ENCODE data around the gene AFF3.

DNA sequence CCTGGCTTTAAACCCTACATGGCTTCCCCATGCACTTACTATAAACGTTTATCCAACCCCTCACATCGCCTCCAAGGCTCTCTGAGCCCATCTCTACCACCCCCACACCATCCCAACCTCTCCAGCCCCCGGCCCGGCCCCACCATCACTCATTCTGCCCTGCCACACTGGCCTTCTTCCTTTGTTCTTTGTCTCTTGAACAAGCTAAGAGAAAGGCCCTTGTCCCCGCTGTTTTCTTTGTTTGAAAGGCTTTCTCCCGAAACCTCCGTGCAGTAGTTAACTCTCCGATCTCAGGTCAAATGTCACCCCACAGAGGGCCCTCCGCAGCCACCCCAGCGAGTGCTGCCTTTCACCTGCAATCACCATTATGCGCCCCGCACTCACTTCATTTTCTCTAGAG lies 100.4 kb downstream of the AFF3 start:
- TF ChIP-seq CHD4 (IDR thresholded peaks at IDR 0.05): no peak
- TF ChIP-seq CHD2 (IDR thresholded peaks at IDR 0.05; ENCODE audit: borderline replicate concordance, low read depth, low read length): no peak
- no peak for TF ChIP-seq ZZZ3 (IDR thresholded peaks at IDR 0.05; ENCODE audit: control insufficient read depth, insufficient read length, low read depth)
- TF ChIP-seq, protein P1, sequence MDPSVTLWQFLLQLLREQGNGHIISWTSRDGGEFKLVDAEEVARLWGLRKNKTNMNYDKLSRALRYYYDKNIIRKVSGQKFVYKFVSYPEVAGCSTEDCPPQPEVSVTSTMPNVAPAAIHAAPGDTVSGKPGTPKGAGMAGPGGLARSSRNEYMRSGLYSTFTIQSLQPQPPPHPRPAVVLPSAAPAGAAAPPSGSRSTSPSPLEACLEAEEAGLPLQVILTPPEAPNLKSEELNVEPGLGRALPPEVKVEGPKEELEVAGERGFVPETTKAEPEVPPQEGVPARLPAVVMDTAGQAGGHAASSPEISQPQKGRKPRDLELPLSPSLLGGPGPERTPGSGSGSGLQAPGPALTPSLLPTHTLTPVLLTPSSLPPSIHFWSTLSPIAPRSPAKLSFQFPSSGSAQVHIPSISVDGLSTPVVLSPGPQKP (IDR thresholded peaks at IDR 0.05; ENCODE audit: low read depth, low read length): no peak
- TF ChIP-seq, protein P2, sequence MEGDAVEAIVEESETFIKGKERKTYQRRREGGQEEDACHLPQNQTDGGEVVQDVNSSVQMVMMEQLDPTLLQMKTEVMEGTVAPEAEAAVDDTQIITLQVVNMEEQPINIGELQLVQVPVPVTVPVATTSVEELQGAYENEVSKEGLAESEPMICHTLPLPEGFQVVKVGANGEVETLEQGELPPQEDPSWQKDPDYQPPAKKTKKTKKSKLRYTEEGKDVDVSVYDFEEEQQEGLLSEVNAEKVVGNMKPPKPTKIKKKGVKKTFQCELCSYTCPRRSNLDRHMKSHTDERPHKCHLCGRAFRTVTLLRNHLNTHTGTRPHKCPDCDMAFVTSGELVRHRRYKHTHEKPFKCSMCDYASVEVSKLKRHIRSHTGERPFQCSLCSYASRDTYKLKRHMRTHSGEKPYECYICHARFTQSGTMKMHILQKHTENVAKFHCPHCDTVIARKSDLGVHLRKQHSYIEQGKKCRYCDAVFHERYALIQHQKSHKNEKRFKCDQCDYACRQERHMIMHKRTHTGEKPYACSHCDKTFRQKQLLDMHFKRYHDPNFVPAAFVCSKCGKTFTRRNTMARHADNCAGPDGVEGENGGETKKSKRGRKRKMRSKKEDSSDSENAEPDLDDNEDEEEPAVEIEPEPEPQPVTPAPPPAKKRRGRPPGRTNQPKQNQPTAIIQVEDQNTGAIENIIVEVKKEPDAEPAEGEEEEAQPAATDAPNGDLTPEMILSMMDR (IDR thresholded peaks at IDR 0.05 in 2 of 3, conservative IDR thresholded peaks at IDR 0.05 in 1 of 3; ENCODE audit: control insufficient read depth in 2 of 3, extremely low read depth in 1 of 3, insufficient read depth in 1 of 3, low read depth in 3 of 3, low read length in 3 of 3): no peak
- no peak for TF ChIP-seq ZNF592 (IDR thresholded peaks at IDR 0.05)
- TF ChIP-seq POLR2AphosphoS5 (IDR thresholded peaks at IDR 0.05; ENCODE audit: low read length): no peak
- TF ChIP-seq FOXK2 (IDR thresholded peaks at IDR 0.05): no peak
- TF ChIP-seq EZH2 (IDR thresholded peaks at IDR 0.05; ENCODE audit: borderline replicate concordance, control insufficient read depth, low read depth, low read length): no peak

All from GM12878 (cell line).